ENCODE measurements around the gene JMJD8.
A peak's percentile ranks its signal among the peaks of the same experiment; 100 is the strongest.

JMJD8 gene

GRCh38 chr16:649631-650030, 34.5 kb downstream of the JMJD8 start:
- H3K27ac Mint-ChIP-seq: peak overlapping the region; percentile 37
- H3K9me3 Mint-ChIP-seq: no peaks in the 10 kb centered on the region
- H3K27me3 Mint-ChIP-seq: no peaks in the 10 kb centered on the region
- peaks cover 57% of the 10 kb centered on the region for H3K4me1 Mint-ChIP-seq (ENCODE audit: low read depth)
- peaks cover 44% of the 10 kb centered on the region for H3K36me3 Mint-ChIP-seq (ENCODE audit: low read depth)
- peak overlapping the region; percentile 66 for H3K4me3 Mint-ChIP-seq
- intact Hi-C loops (cut with micrococcal nuclease): loop anchor here (1.0 kb wide), 2 partner anchors 11 to 60 kb away; no protein-coding TSS in a partner anchor

DNA sequence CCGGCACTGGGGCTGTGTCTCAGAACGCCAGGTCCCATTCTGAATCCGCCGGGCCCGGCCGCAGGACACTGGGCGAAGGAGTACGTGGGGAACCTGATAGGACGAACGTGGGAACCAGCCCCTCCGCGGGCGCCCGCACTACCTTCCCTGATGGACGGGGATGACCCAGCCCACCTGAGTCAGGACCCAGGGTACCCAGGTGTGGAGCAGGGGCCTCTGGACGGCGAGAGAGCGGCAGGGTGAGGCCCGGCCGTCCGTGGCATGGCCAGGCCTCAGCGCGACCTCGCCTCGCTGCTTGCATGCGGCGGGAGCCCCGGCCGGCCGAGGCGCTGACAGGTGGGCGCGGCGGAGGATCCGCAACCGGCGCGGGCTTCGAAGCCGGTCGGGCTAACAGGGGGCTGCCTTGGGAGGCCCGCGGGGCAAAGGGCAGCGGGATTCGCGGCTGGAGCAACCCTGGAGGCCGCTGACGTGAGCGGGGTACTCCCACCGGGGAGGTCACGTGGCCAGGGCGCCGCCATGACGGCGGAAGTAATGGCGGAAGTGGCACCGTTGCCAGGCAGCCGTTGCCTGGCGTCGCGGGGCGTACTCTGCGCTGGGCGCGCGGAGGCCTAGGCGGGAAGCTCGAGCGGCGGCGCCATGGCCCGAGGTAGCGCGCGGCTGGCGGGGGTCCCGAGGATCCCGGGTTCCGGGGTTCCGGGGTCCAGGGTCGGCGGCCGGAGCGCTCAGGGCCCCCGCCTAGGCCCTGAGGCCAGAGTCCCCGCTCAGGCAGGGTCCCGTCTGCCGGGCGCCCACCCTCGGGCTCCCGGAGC, 35.1 kb downstream of the JMJD8 start, which contains the start of gene WDR90:
Gene WDR90 (plus strand): TSS at position 585 of the 809 bp plus-strand sequence. CDS start 52 bp downstream, at position 637.
- Mint-ChIP-seq H3K27me3 (no peaks in the 10 kb centered on the region), H3K4me1 (ENCODE audit: low read depth) (peaks cover 64% of the 10 kb centered on the region), H3K36me3 (ENCODE audit: low read depth) (peaks cover 48% of the 10 kb centered on the region), H3K9me3 (no peaks in the 10 kb centered on the region), H3K27ac (peak within 1 kb of the TSS; percentile 87), H3K4me3 (peak within 1 kb of the TSS; percentile 81)
- intact Hi-C loops (cut with micrococcal nuclease): loop anchor here (1.0 kb wide), 2 partner anchors 11 to 60 kb away; no protein-coding TSS in a partner anchor

DNA sequence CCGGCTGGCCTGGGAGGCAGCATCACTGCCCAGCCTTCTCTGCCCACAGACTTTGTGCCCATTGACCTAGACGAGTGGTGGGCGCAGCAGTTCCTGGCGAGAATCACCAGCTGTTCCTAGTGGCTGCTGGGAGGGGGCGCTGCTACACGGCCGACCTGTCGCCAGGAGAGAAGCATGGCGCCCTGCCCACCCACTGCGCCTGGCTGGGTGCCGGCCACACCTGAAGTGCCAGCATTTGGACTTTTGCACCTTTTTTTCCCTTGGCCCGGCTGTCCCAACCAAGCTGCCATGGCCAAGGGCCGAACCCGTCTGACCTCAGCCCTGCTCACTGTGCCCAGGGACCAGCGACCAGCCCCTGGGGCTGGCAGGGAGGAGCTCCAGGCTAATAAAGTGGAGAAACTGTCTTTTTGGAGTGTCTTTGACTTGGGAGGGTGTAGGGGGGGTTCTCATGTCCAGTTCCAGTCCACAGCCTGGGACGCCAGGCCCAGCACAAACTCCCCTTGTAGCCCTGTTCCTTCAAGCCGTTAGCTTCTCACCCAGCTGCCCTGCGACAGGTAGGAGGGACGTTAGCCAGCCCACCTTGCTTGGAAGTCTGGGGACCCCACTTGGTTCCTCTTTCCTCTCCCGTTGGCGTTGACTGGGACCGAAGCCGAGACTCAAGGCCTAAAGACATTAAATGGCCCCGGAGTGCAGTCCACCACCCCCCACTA, 35.9 kb downstream of the JMJD8 start:
- no peaks in the 10 kb centered on the region for H3K27me3 Mint-ChIP-seq
- peaks cover 47% of the 10 kb centered on the region for H3K36me3 Mint-ChIP-seq (ENCODE audit: low read depth)
- H3K9me3 Mint-ChIP-seq: no peaks in the 10 kb centered on the region
- intact Hi-C loops (cut with micrococcal nuclease): no loop called here
- peak overlapping the region; percentile 87 for H3K27ac Mint-ChIP-seq
- peak overlapping the region; percentile 81 for H3K4me3 Mint-ChIP-seq
- H3K4me1 Mint-ChIP-seq (ENCODE audit: low read depth): peaks cover 72% of the 10 kb centered on the region

DNA sequence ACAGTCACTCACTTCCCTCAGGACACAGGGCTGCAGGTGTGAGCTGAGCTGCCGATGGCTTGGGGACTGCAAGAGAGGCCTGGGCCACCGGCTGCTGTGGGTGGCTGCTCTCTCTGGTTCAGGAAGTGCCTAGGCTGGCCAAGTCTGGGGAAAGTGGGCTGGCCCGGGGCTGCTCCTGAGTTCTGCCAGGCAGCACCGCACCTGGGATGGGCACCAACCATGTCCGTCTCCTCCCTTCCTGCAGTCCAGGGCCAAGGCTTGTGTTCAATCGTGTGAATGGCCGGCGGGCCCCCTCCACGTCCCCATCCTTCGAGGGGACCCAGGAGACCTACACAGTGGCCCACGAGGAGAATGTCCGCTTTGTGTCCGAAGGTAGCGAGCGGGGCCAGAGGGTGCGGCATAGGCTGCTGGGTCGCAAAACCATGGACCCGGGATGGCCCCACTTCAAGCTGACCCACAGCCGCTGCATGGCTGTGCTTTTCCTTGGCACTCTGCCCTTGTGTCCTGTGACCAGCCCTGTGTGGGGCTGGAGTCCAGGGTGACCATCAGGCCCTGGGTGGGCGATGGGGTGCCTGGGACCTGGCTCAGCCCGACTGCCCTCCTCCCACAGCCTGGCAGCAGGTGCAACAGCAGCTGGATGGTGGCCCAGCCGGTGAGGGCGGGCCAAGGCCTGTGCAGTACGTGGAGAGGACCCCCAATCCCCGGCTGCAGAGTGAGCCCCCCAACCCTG, 36.8 kb downstream of the JMJD8 start:
- peak overlapping the region; percentile 6 for H3K4me3 Mint-ChIP-seq
- peaks cover 54% of the 10 kb centered on the region for H3K36me3 Mint-ChIP-seq (ENCODE audit: low read depth)
- H3K27ac Mint-ChIP-seq: peak overlapping the region; percentile 87
- H3K9me3 Mint-ChIP-seq: no peaks in the 10 kb centered on the region
- intact Hi-C loops (cut with micrococcal nuclease): no loop called here
- no peaks in the 10 kb centered on the region for H3K27me3 Mint-ChIP-seq
- peaks cover 79% of the 10 kb centered on the region for H3K4me1 Mint-ChIP-seq (ENCODE audit: low read depth)

DNA sequence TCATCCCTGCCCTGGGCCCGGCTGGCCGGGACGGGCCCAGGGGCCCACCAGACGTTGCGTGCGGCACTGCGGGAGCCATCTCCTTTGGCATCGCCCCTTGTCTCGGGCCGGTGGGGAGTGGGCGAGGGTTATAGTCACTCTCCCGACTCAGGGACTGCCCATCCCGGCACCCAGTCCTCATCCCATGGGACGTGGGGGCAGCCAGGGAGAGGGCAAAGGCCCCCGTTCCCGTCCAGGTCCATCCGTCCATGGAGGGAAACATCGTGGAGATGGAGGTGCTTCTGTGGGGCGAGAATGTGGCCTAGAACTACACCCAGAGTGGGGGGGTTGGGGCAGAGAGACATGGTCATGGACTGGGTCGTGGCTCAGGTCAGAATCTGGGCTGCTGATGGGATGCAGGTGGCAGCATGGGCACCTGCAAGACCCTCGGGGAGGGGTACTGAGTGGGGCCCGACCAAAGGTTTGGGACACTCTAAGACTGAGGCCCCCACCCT, 37.4 kb downstream of the JMJD8 start:
- Mint-ChIP-seq H3K27ac (no peak overlapping the region), H3K4me1 (ENCODE audit: low read depth) (peaks cover 79% of the 10 kb centered on the region), H3K27me3 (no peaks in the 10 kb centered on the region), H3K9me3 (no peaks in the 10 kb centered on the region), H3K4me3 (no peak overlapping the region), H3K36me3 (ENCODE audit: low read depth) (peaks cover 54% of the 10 kb centered on the region)
- intact Hi-C loops (cut with micrococcal nuclease): no loop called here

DNA sequence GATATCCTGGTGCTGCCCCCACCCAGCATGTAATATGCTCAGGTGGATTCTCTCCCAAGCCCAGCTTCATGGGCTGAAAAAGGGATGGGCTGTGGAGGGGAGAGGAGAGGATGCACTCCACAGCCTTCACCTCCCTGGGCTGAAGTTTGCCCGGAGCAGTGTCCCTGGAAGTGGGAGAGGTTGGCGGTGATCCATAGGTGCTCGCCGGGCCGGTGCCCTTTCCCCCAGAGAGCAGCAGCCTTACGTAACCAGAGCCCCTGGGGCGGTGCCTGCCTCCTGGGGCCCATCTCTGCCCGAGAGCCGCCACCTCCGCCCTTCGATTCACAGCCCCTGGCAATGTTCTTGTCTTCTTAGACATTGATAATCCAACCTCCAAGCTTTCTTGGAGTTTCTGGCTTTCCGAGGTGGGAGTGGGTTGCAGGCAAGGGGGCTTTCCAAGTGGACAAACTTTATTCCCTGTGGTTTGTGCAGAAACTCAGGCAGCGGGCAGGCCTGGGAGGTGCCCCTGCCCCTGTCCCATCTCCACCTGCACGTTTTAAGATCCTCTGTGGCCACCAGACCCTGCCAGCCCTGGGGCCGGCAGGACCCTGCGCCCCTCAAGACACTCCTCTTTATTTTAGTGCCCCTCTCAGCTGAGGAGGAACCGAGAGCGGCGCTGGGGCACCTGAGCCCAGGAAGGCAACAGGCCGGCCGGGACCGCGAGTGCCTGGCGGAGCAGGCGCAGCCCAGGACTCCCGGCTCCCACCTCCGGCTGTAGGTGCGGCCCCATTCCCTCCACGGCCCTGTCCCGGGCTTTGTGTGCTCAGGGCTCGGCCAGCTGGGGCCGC, 38.1 kb downstream of the JMJD8 start:
- Mint-ChIP-seq H3K27ac (no peak overlapping the region), H3K9me3 (no peaks in the 10 kb centered on the region), H3K36me3 (ENCODE audit: low read depth) (peaks cover 54% of the 10 kb centered on the region), H3K4me3 (no peak overlapping the region), H3K27me3 (no peaks in the 10 kb centered on the region), H3K4me1 (ENCODE audit: low read depth) (peaks cover 72% of the 10 kb centered on the region)
- intact Hi-C loops (cut with micrococcal nuclease): no loop called here

- no peak overlapping the region for H3K27ac Mint-ChIP-seq
These were observed 39.6 kb downstream of the JMJD8 start for GRCh38 chr16:644556-644955.

GRCh38 chr16:643050-643368, 41.1 kb downstream of the JMJD8 start:
- intact Hi-C loops (cut with micrococcal nuclease): no loop called here
- Mint-ChIP-seq H3K4me3 (peak overlapping the region; percentile 78), H3K27me3 (peaks cover under 1% of the 10 kb centered on the region), H3K36me3 (ENCODE audit: low read depth) (peaks cover 54% of the 10 kb centered on the region), H3K4me1 (ENCODE audit: low read depth) (peaks cover 66% of the 10 kb centered on the region), H3K9me3 (no peaks in the 10 kb centered on the region), H3K27ac (peak overlapping the region; percentile 86)

More at GRCh38 chr16:644556-644955, 39.6 kb downstream of the JMJD8 start:
- no peaks in the 10 kb centered on the region for H3K27me3 Mint-ChIP-seq
- H3K4me3 Mint-ChIP-seq: no peak overlapping the region
- H3K4me1 Mint-ChIP-seq (ENCODE audit: low read depth): peaks cover 68% of the 10 kb centered on the region
- H3K9me3 Mint-ChIP-seq: no peaks in the 10 kb centered on the region
- peaks cover 54% of the 10 kb centered on the region for H3K36me3 Mint-ChIP-seq (ENCODE audit: low read depth)
- intact Hi-C loops (cut with micrococcal nuclease): no loop called here

DNA sequence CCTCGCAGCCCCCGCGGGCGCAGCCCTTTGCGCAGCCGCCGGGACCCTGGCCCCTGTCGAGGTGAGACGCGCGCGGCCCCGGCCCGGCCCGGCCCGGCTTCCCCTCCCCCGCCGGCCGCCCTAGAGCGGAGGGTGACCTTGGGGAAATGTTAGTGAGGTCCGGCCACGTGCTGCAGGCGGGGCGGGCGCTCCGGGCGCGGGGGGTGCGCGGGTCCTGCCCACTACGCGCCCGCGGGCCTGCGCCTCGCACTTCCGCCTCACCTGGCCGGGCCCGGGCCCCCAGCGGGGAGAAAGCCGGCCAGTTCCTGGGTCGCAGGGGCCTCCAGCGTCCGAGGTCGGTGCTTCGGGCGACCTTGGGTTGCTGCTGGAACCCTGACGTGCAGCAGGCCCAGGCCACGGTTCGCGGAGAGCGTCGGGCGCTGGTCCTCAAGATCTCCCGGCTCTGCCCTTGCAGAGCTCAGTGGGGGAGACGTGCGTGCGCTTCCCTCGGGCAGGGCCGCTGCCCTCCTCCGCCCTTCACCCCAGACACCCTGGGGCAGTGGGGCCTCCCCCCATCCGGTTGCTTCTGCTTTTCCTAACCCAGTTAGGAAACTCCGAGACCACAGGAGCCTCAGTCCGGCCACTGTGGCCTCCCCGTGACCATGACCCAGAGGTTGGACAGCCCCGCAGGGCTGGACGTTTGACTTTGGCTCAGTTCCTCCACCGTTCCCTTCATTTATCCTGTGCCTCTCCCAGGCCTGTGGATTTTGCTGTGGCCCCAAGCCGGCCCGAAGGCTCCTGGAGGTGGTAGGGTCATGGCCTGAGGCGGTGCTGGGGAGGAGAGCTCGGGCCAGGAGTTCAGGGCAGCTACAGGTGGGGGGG, 41.7 kb downstream of the JMJD8 start:
- Mint-ChIP-seq H3K4me3 (peak overlapping the region; percentile 78), H3K27me3 (peaks cover 3% of the 10 kb centered on the region), H3K4me1 (ENCODE audit: low read depth) (peaks cover 66% of the 10 kb centered on the region), H3K36me3 (ENCODE audit: low read depth) (peaks cover 48% of the 10 kb centered on the region), H3K9me3 (no peaks in the 10 kb centered on the region), H3K27ac (peak overlapping the region; percentile 86)
- intact Hi-C loops (cut with micrococcal nuclease): no loop called here

GRCh38 chr16:641326-642188, 42.6 kb downstream of the JMJD8 start, which contains the start of gene MCRIP2:
Gene MCRIP2, plus strand, starts transcription at chr16:641828. Its CDS starts 164 bp downstream, at chr16:641992.
- peaks cover 59% of the 10 kb centered on the region for H3K4me1 Mint-ChIP-seq (ENCODE audit: low read depth)
- no peaks in the 10 kb centered on the region for H3K9me3 Mint-ChIP-seq
- H3K4me3 Mint-ChIP-seq: peak within 1 kb of the TSS; percentile 78
- peaks cover 44% of the 10 kb centered on the region for H3K36me3 Mint-ChIP-seq (ENCODE audit: low read depth)
- peak within 1 kb of the TSS; percentile 86 for H3K27ac Mint-ChIP-seq
- intact Hi-C loops (cut with micrococcal nuclease): no loop called here
- H3K27me3 Mint-ChIP-seq: peaks cover 3% of the 10 kb centered on the region

DNA sequence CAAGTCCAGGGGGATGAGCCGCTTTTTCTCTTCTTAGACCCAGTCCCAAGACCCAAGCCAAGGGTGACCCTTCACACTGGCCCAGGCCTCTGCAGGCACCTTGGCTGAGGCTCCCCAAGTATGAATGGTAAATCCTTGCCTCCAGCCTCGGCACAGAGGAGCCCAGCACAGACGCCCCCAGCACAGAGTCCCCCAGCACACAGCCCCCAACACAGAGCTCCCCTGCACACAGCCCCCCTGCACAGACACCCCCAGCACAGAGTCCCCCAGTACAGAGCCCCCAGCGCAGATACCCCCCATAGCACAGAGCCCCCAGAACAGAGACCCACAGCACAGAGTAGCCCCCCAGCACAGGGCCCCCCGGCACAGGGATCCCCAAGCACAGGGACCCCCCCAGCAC, 43.5 kb downstream of the JMJD8 start:
- H3K4me3 Mint-ChIP-seq: peak overlapping the region; percentile 60
- no peaks in the 10 kb centered on the region for H3K9me3 Mint-ChIP-seq
- peaks cover 39% of the 10 kb centered on the region for H3K36me3 Mint-ChIP-seq (ENCODE audit: low read depth)
- peak overlapping the region; percentile 61 for H3K27ac Mint-ChIP-seq
- peaks cover 49% of the 10 kb centered on the region for H3K4me1 Mint-ChIP-seq (ENCODE audit: low read depth)
- peaks cover 3% of the 10 kb centered on the region for H3K27me3 Mint-ChIP-seq
- intact Hi-C loops (cut with micrococcal nuclease): no loop called here

- H3K4me3 Mint-ChIP-seq: no peak overlapping the region
- H3K9me3 Mint-ChIP-seq: no peaks in the 10 kb centered on the region
- H3K36me3 Mint-ChIP-seq (ENCODE audit: low read depth): peaks cover 34% of the 10 kb centered on the region
- intact Hi-C loops (cut with micrococcal nuclease): no loop called here
- peaks cover 3% of the 10 kb centered on the region for H3K27me3 Mint-ChIP-seq
- peaks cover 44% of the 10 kb centered on the region for H3K4me1 Mint-ChIP-seq (ENCODE audit: low read depth)
- H3K27ac Mint-ChIP-seq: no peak overlapping the region
These were observed 45.3 kb downstream of the JMJD8 start for GRCh38 chr16:638836-639235.
